ENCODE data around the gene TPCN1. TPM values are rescaled to one million over a fixed set of nuclear protein-coding genes. Genes with fewer than 3 reads are reported as not detected.

Gene TPCN1
- total and polyA plus RNA-seq, 2 donors = 19.3 to 39.3 TPM

- Histone ChIP-seq H3K4me3 (ENCODE audit: low read depth, low read length) (no peak overlapping the region), H3K4me1 (ENCODE audit: insufficient read depth) (no peaks in the 10 kb centered on the region), H3K36me3 (ENCODE audit: insufficient read depth) (no peaks in the 10 kb centered on the region), H3K27ac (ENCODE audit: low read depth) (no peak overlapping the region)
- DNase-seq (ENCODE audit: extremely low spot score) = no peak
- WGBS = 95% methylated on average over 11 of the region's 11 CpGs
Measured at GRCh38 chr12:113305281-113305856, 84.1 kb downstream of the TPCN1 start.

GRCh38 chr12:113306382-113306781 lies 85.1 kb downstream of the TPCN1 start:
- Histone ChIP-seq H3K4me1 (ENCODE audit: insufficient read depth) (no peaks in the 10 kb centered on the region), H3K36me3 (ENCODE audit: insufficient read depth) (no peaks in the 10 kb centered on the region), H3K4me3 (ENCODE audit: low read depth, low read length) (no peak overlapping the region), H3K27ac (ENCODE audit: low read depth) (no peak overlapping the region)
- DNase-seq (ENCODE audit: extremely low spot score) = no peak
- WGBS = 84% methylated on average over 11 of the region's 11 CpGs

GRCh38 chr12:113310489-113310888 lies 89.2 kb downstream of the TPCN1 start:
- H3K27ac ChIP-seq (ENCODE audit: low read depth) = no peak overlapping the region
- H3K4me3 ChIP-seq (ENCODE audit: low read depth, low read length) = no peak overlapping the region
- no peaks in the 10 kb centered on the region for H3K4me1 ChIP-seq (ENCODE audit: insufficient read depth)
- H3K36me3 ChIP-seq (ENCODE audit: insufficient read depth) = no peaks in the 10 kb centered on the region
- DNase-seq (ENCODE audit: extremely low spot score) = no peak
- WGBS = 98% methylated on average over 1 of the region's 1 CpG

GRCh38 chr12:113314121-113314529 lies 92.9 kb downstream of the TPCN1 start:
- Histone ChIP-seq H3K4me3 (ENCODE audit: low read depth, low read length) (no peak overlapping the region), H3K36me3 (ENCODE audit: insufficient read depth) (no peaks in the 10 kb centered on the region), H3K4me1 (ENCODE audit: insufficient read depth) (no peaks in the 10 kb centered on the region), H3K27ac (ENCODE audit: low read depth) (no peak overlapping the region)
- no peak for DNase-seq (ENCODE audit: extremely low spot score)
- WGBS = 75% methylated on average over 7 of the region's 7 CpGs

GRCh38 chr12:113315358-113315757 lies 94.1 kb downstream of the TPCN1 start:
- DNase-seq (ENCODE audit: extremely low spot score) = no peak
- no peaks in the 10 kb centered on the region for H3K36me3 ChIP-seq (ENCODE audit: insufficient read depth)
- WGBS = 75% methylated on average over 9 of the region's 9 CpGs
- H3K4me1 ChIP-seq (ENCODE audit: insufficient read depth) = no peaks in the 10 kb centered on the region
- no peak overlapping the region for H3K27ac ChIP-seq (ENCODE audit: low read depth)
- no peak overlapping the region for H3K4me3 ChIP-seq (ENCODE audit: low read depth, low read length)

GRCh38 chr12:113316155-113316554 lies 94.9 kb downstream of the TPCN1 start:
- Histone ChIP-seq H3K4me3 (ENCODE audit: low read depth, low read length) (no peak overlapping the region), H3K27ac (ENCODE audit: low read depth) (no peak overlapping the region), H3K36me3 (ENCODE audit: insufficient read depth) (no peaks in the 10 kb centered on the region), H3K4me1 (ENCODE audit: insufficient read depth) (no peaks in the 10 kb centered on the region)
- no peak for DNase-seq (ENCODE audit: extremely low spot score)
- WGBS = 97% methylated on average over 7 of the region's 7 CpGs

- no peak for DNase-seq (ENCODE audit: extremely low spot score)
- Histone ChIP-seq H3K4me1 (ENCODE audit: insufficient read depth) (no peaks in the 10 kb centered on the region), H3K36me3 (ENCODE audit: insufficient read depth) (no peaks in the 10 kb centered on the region), H3K27ac (ENCODE audit: low read depth) (no peak overlapping the region), H3K4me3 (ENCODE audit: low read depth, low read length) (no peak overlapping the region)
- WGBS = 92% methylated on average over 6 of the region's 6 CpGs
Measured at GRCh38 chr12:113317122-113317521, 95.9 kb downstream of the TPCN1 start.

- H3K4me3 ChIP-seq (ENCODE audit: low read depth, low read length) = no peak overlapping the region
- 97% methylated on average over 4 of the region's 4 CpGs for WGBS
- H3K36me3 ChIP-seq (ENCODE audit: insufficient read depth) = no peaks in the 10 kb centered on the region
- no peak for DNase-seq (ENCODE audit: extremely low spot score)
- no peak overlapping the region for H3K27ac ChIP-seq (ENCODE audit: low read depth)
- H3K4me1 ChIP-seq (ENCODE audit: insufficient read depth) = no peaks in the 10 kb centered on the region
Measured at GRCh38 chr12:113318046-113318656, 96.9 kb downstream of the TPCN1 start.

GRCh38 chr12:113318900-113319628 lies 97.8 kb downstream of the TPCN1 start:
- H3K36me3 ChIP-seq (ENCODE audit: insufficient read depth) = no peaks in the 10 kb centered on the region
- 91% methylated on average over 15 of the region's 15 CpGs for WGBS
- H3K4me3 ChIP-seq (ENCODE audit: low read depth, low read length) = no peak overlapping the region
- DNase-seq (ENCODE audit: extremely low spot score) = no peak
- no peaks in the 10 kb centered on the region for H3K4me1 ChIP-seq (ENCODE audit: insufficient read depth)
- no peak overlapping the region for H3K27ac ChIP-seq (ENCODE audit: low read depth)

- no peaks in the 10 kb centered on the region for H3K36me3 ChIP-seq (ENCODE audit: insufficient read depth)
- no peak for DNase-seq (ENCODE audit: extremely low spot score)
- 90% methylated on average over 12 of the region's 12 CpGs for WGBS
- H3K4me3 ChIP-seq (ENCODE audit: low read depth, low read length) = no peak overlapping the region
- no peak overlapping the region for H3K27ac ChIP-seq (ENCODE audit: low read depth)
- no peaks in the 10 kb centered on the region for H3K4me1 ChIP-seq (ENCODE audit: insufficient read depth)
Measured at GRCh38 chr12:113320401-113320800, 99.1 kb downstream of the TPCN1 start.

GRCh38 chr12:113322343-113322742 lies 101.1 kb downstream of the TPCN1 start:
- Histone ChIP-seq H3K36me3 (ENCODE audit: insufficient read depth) (no peaks in the 10 kb centered on the region), H3K4me3 (ENCODE audit: low read depth, low read length) (no peak overlapping the region), H3K27ac (ENCODE audit: low read depth) (no peak overlapping the region), H3K4me1 (ENCODE audit: insufficient read depth) (no peaks in the 10 kb centered on the region)
- no peak for DNase-seq (ENCODE audit: extremely low spot score)
- 95% methylated on average over 2 of the region's 2 CpGs for WGBS

- 31% methylated on average over 3 of the region's 3 CpGs for WGBS
- H3K4me1 ChIP-seq (ENCODE audit: insufficient read depth) = no peaks in the 10 kb centered on the region
- no peak for DNase-seq (ENCODE audit: extremely low spot score)
- no peaks in the 10 kb centered on the region for H3K36me3 ChIP-seq (ENCODE audit: insufficient read depth)
- H3K4me3 ChIP-seq (ENCODE audit: low read depth, low read length) = no peak overlapping the region
- H3K27ac ChIP-seq (ENCODE audit: low read depth) = no peak overlapping the region
Measured at GRCh38 chr12:113325916-113326315, 104.7 kb downstream of the TPCN1 start.

GRCh38 chr12:113326775-113327395 lies 105.6 kb downstream of the TPCN1 start:
- no peaks in the 10 kb centered on the region for H3K4me1 ChIP-seq (ENCODE audit: insufficient read depth)
- no peak for DNase-seq (ENCODE audit: extremely low spot score)
- no peaks in the 10 kb centered on the region for H3K36me3 ChIP-seq (ENCODE audit: insufficient read depth)
- whole genome bisulfite sequencing = 70% methylated on average over 4 of the region's 4 CpGs
- H3K4me3 ChIP-seq (ENCODE audit: low read depth, low read length) = no peak overlapping the region
- no peak overlapping the region for H3K27ac ChIP-seq (ENCODE audit: low read depth)

- H3K4me1 ChIP-seq (ENCODE audit: insufficient read depth) = no peaks in the 10 kb centered on the region
- DNase-seq (ENCODE audit: extremely low spot score) = no peak
- no peak overlapping the region for H3K27ac ChIP-seq (ENCODE audit: low read depth)
- H3K36me3 ChIP-seq (ENCODE audit: insufficient read depth) = no peaks in the 10 kb centered on the region
- no peak overlapping the region for H3K4me3 ChIP-seq (ENCODE audit: low read depth, low read length)
- WGBS = 85% methylated on average over 5 of the region's 5 CpGs
Measured at GRCh38 chr12:113328368-113328889, 107.2 kb downstream of the TPCN1 start.
